GM12878 (cell line): ENCODE data around the gene AFF1. TPM values are rescaled to one million over a fixed set of nuclear protein-coding genes. Genes with fewer than 3 reads are reported as not detected.

ENCODE experiments used
- BCL11A ChIP-seq: IDR thresholded peaks from 2 replicates; pipeline ENCODE4 v1.6.1; 2011; ENCODE audit warnings: low read depth, low read length
- BCLAF1 ChIP-seq: fragments of 450-650 bp; IDR thresholded peaks from 2 replicates; pipeline ENCODE4 v1.6.1; 2017; ENCODE audit warnings: antibody characterized with exemption, mild to moderate bottlenecking, moderate library complexity
- GABPA ChIP-seq: IDR thresholded peaks from 2 replicates; pipeline ENCODE4 v1.6.1; 2014; ENCODE audit warnings: antibody characterized with exemption, low read depth, mild to moderate bottlenecking, inconsistent platforms
- HCFC1 ChIP-seq: fragments of 150-350 bp; IDR thresholded peaks from 2 replicates; pipeline ENCODE4 v1.6.1; 2014; ENCODE audit warnings: low read length
- IKZF1 ChIP-seq: fragments of 450-650 bp; conservative IDR thresholded peaks from 2 replicates; pipeline ENCODE4 v1.6.1; 2017; ENCODE audit warnings: antibody characterized with exemption, mild to moderate bottlenecking
- IKZF2 ChIP-seq, 2 experiments: fragments of 450-650 bp; IDR thresholded peaks; 2 replicates each; pipeline ENCODE4 v1.6.1; 2017; ENCODE audit warnings: mild to moderate bottlenecking in 2 of 2, moderate library complexity in 2 of 2
- MLLT1 ChIP-seq: fragments of 450-650 bp; IDR thresholded peaks from 2 replicates; pipeline ENCODE4 v1.6.1; 2016; ENCODE audit warnings: mild to moderate bottlenecking
- NBN ChIP-seq: fragments of 450-650 bp; IDR thresholded peaks from 2 replicates; pipeline ENCODE4 v1.6.1; 2016
- NFYB ChIP-seq: IDR thresholded peaks from 2 replicates; pipeline ENCODE4 v1.6.1; 2011; ENCODE audit warnings: low read depth, mild to moderate bottlenecking, low read length, improper control_type of control experiment, moderate library complexity; ENCODE audit not compliant: insufficient read depth
- POU2F2 ChIP-seq: IDR thresholded peaks from 3 replicates; pipeline ENCODE4 v1.6.1; 2011; ENCODE audit warnings: low read depth, mild to moderate bottlenecking, low read length, borderline replicate concordance
- PRDM15 ChIP-seq: fragments of 450-650 bp; formaldehyde crosslinking; IDR thresholded peaks from 2 replicates; pipeline ENCODE4 v1.4.0; 2020; ENCODE audit warnings: mild to moderate bottlenecking, moderate library complexity
- RAD51 ChIP-seq: fragments of 450-650 bp; IDR thresholded peaks from 2 replicates; pipeline ENCODE4 v1.6.1; 2016; ENCODE audit warnings: moderate library complexity, mild to moderate bottlenecking, inconsistent platforms
- RUNX3 ChIP-seq: IDR thresholded peaks from 2 replicates; pipeline ENCODE4 v1.6.1; 2012; ENCODE audit warnings: low read length, inconsistent platforms
- TARDBP ChIP-seq: IDR thresholded peaks from 2 replicates; pipeline ENCODE4 v1.6.1; 2016; ENCODE audit warnings: borderline replicate concordance
- ZBTB4 ChIP-seq: fragments of 450-650 bp; formaldehyde crosslinking; IDR thresholded peaks from 2 replicates; pipeline ENCODE4 v1.4.0; 2022; ENCODE audit warnings: mild to moderate bottlenecking, moderate library complexity
- polyA plus RNA-seq, 11 experiments: library from polyadenylated mRNA; depleted of rRNA in 4 of 11; unstranded in 6 of 11; stranded (reverse) in 5 of 11; fragments of >200 nt; fragmentation: Nextera tagmentation in 4 of 11; fragmentation: Illumina TruSeq in 1 of 11; extraction: Ambion mirVana in 4 of 11; extraction: Trizol in 1 of 11; gene quantifications; 1 replicate in 1 of 11; 2 replicates in 10 of 11; pipeline versions ENCODE4 v1.2.1 to v1.2.3, GENCODE V29; 2011 to 2016; ENCODE audit warnings: inconsistent platforms in 2 of 11, missing spikeins in 2 of 11, low read depth in 1 of 11
- total RNA-seq, 4 experiments: library from RNA; depleted of rRNA in 3 of 4; stranded (reverse); fragments of >200 nt in 3 of 4; fragmentation: Illumina TruSeq in 1 of 4; extraction: Trizol in 1 of 4; gene quantifications; 2 replicates each; pipeline versions ENCODE4 v1.2.1 to v1.2.3, GENCODE V29; 2013 to 2021

Gene AFF1
- total and polyA plus RNA-seq, 10 of the 15 experiments (the other 5 are each of a cell fraction or from before 2014, with no cell fraction given) = 3.5 to 56.1 (median 21.5) TPM

GRCh38 chr4:87006676-87007527 lies 72.1 kb downstream of the AFF1 start (continued):
- TF ChIP-seq PRDM15 (no peak), TARDBP (no peak; the same call in 1 of the 2 replicates), NFYB (0 out of 2 replicates have a peak, but pooled peaks have one; percentile 26), HCFC1 (no peak; the same call in 1 of the 2 replicates), ZBTB4 (CRISPR knock-in tag) (no peak), RAD51 (no peak), IKZF1 (peak; percentile 82), NBN (peak; percentile 80; the same call in 1 of the 2 replicates), BCL11A (no peak), GABPA (no peak), POU2F2 (peak; percentile 97), BCLAF1 (peak; percentile 92), MLLT1 (peak; percentile 87), RUNX3 (no peak; the same call in 1 of the 2 replicates), IKZF2 (IDR thresholded peaks at IDR 0.05) (peak; percentile 46 to 57; a peak in 3 of 4 replicates)
